K562 (cell line): ENCODE measurements around the gene FOXO3B. TPM values are rescaled to one million over a fixed set of nuclear protein-coding genes. Genes with fewer than 3 reads are reported as not detected.
"Not testable (repeated sequence)": the region's sequence is repeated elsewhere in the genome, so short reads cannot be mapped to it uniquely, and the experiment has no call there.

Experiments used
- ATAC-seq: fragments of 200-7000 bp; cut with Tn5 transposase; 3 replicates; pipeline ENCODE4 v1.9.1; 2020; ENCODE audit warnings: moderate library complexity
- BruUV-seq: library from RNA; stranded (reverse); fragments of 400-500 nt; replicated peaks from 2 replicates; lab custom pipeline; 2021; lab: Mats Ljungman, UMichigan
- CTCF ChIA-PET: fragments of 300-600 bp; formaldehyde crosslinking; extraction: SDS; loops from one replicate; lab custom pipeline; 2021; ENCODE audit warnings: low intra/inter-chr PET ratio; lab: Yijun Ruan, JAX
- POLR2A ChIA-PET: fragments of 300-600, 350-650 bp; sonication (Branson Sonifier 250); formaldehyde crosslinking; extraction: SDS; loops from one replicate; lab custom pipeline; 2021; ENCODE audit warnings: antibody characterized with exemption, inconsistent platforms; lab: Yijun Ruan, JAX
- DNase-seq, 4 experiments: peaks; one replicate each; pipeline versions ENCODE4 v3.0.0 to v3.0.0-alpha.2; 2011 to 2018; ENCODE audit warnings: low spot score in 3 of 4, mixed read lengths in 3 of 4; ENCODE audit errors: extremely low read depth in 1 of 4
- FAIRE-seq: peaks from 2 replicates; lab custom pipeline; 2011; peaks lifted over from hg19 to GRCh38; lab: Jason Lieb, UNC
- H2AFZ ChIP-seq: 2 replicates; pipeline ENCODE4 v1.6.0; 2011; ENCODE audit warnings: low read depth, low read length, control low read depth, inconsistent platforms
- H3K27ac ChIP-seq: fragments of 200-600 bp; 3 replicates; pipeline ENCODE4 v1.8.0; 2011; ENCODE audit warnings: low read depth, mild to moderate bottlenecking, control low read depth, inconsistent platforms, low read length, moderate library complexity, mixed read lengths; ENCODE audit errors: extremely low read depth
- H3K27me3 ChIP-seq, 2 experiments: fragments of 300-600 bp in 1 of 2; 2 replicates in 1 of 2; 3 replicates in 1 of 2; pipeline versions ENCODE4 v1.6.0 to v1.8.0; 2011; ENCODE audit warnings: inconsistent platforms in 2 of 2, low read length in 2 of 2, mild to moderate bottlenecking in 1 of 2, mixed read lengths in 1 of 2, moderate library complexity in 1 of 2; ENCODE audit not compliant: control insufficient read depth in 2 of 2, insufficient read depth in 2 of 2
- H3K36me3 ChIP-seq: fragments of 300-600 bp; 3 replicates; pipeline ENCODE4 v1.8.0; 2011; ENCODE audit warnings: mild to moderate bottlenecking, low read length, inconsistent platforms; ENCODE audit not compliant: control insufficient read depth, insufficient read depth
- H3K4me1 ChIP-seq, 2 experiments: fragments of 200-600 bp in 1 of 2; replicated peaks in 1 of 2; 2 replicates in 1 of 2; 3 replicates in 1 of 2; pipeline versions ENCODE4 v1.5.1 to v1.8.0; 2011; ENCODE audit warnings: inconsistent platforms in 2 of 2, low read length in 2 of 2, mild to moderate bottlenecking in 1 of 2, mixed read lengths in 1 of 2, moderate library complexity in 1 of 2; ENCODE audit not compliant: control insufficient read depth in 2 of 2, insufficient read depth in 2 of 2
- H3K4me2 ChIP-seq: 2 replicates; pipeline ENCODE4 v1.6.1; 2011; ENCODE audit warnings: low read length, control low read depth, inconsistent platforms, mixed read lengths; ENCODE audit not compliant: insufficient read depth
- H3K4me3 ChIP-seq: fragments of 200-600 bp; sonication (generic), shearing (Covaris generic); 2 replicates; pipeline ENCODE4 v1.5.1; 2016; ENCODE audit warnings: control low read depth, inconsistent platforms
- H3K79me2 ChIP-seq: fragments of 200-600 bp; 3 replicates; pipeline ENCODE4 v1.8.0; 2011; ENCODE audit warnings: low read length, inconsistent platforms; ENCODE audit not compliant: control insufficient read depth, insufficient read depth
- H3K9ac ChIP-seq, 2 experiments: 2 replicates each; pipeline versions ENCODE4 v1.6.0 to v1.6.1; 2011; ENCODE audit warnings: low read depth in 2 of 2, low read length in 2 of 2, control low read depth in 1 of 2, inconsistent platforms in 1 of 2, mild to moderate bottlenecking in 1 of 2, mixed read lengths in 1 of 2; ENCODE audit not compliant: insufficient read depth in 1 of 2
- H3K9me1 ChIP-seq: one replicate; pipeline ENCODE4 v1.6.0; 2011; ENCODE audit warnings: inconsistent platforms, mild to moderate bottlenecking, low read length, moderate library complexity; ENCODE audit not compliant: control insufficient read depth, insufficient read depth
- H3K9me3 ChIP-seq: replicated peaks from 2 replicates; pipeline ENCODE4 v1.5.1; 2011; ENCODE audit warnings: low read depth, low read length, inconsistent platforms; ENCODE audit not compliant: control insufficient read depth, insufficient read depth
- H4K20me1 ChIP-seq: replicated peaks from 2 replicates; pipeline ENCODE4 v1.6.1; 2011; ENCODE audit warnings: low read length, inconsistent platforms, mixed read lengths; ENCODE audit not compliant: control insufficient read depth, insufficient read depth
- WGBS: fragments of 100-300 bp; shearing (Covaris generic); methylation state at CpG from one replicate; pipeline ENCODE4 v1.1.6; 2016; ENCODE audit warnings: low coverage, mixed read lengths; ENCODE audit not compliant: insufficient coverage; ENCODE audit errors: missing lambda C conversion rate; 5-methylcytosine and 5-hydroxymethylcytosine counted together
- in situ Hi-C: fragments of 300-500 bp; cut with MboI; formaldehyde crosslinking; loops from 4 replicates; pipeline ENCODE4 v1.15.0; 2018; ENCODE audit warnings: inconsistent platforms, mixed read lengths
- intact Hi-C: fragments of 100-400 bp; cut with micrococcal nuclease; formaldehyde crosslinking; loops from 2 replicates; pipeline ENCODE4 v1.14.2; 2022
- polyA plus RNA-seq, 8 experiments: library from polyadenylated mRNA; depleted of rRNA in 4 of 8; stranded (reverse) in 5 of 8; unstranded in 3 of 8; fragments of >200 nt; fragmentation: Nextera tagmentation in 2 of 8; fragmentation: Illumina TruSeq in 1 of 8; extraction: Ambion mirVana in 2 of 8; extraction: Trizol in 1 of 8; gene quantifications; 2 replicates each; pipeline versions ENCODE4 v1.2.1 to v1.2.3, GENCODE V29; 2011 to 2014; ENCODE audit warnings: inconsistent platforms in 1 of 8, missing spikeins in 1 of 8
- total RNA-seq, 7 experiments: library from RNA; depleted of rRNA in 6 of 7; stranded (reverse); fragments of >200 nt in 6 of 7; fragmentation: Illumina TruSeq in 2 of 7; extraction: Trizol in 2 of 7; gene quantifications; 2 replicates each; pipeline versions ENCODE4 v1.2.1 to v1.2.3, GENCODE V29; 2011 to 2021; ENCODE audit warnings: low replicate concordance in 1 of 7

Gene FOXO3B
- total and polyA plus RNA-seq, 9 of the 15 experiments (the other 6 are each of a cell fraction or from before 2014, with no cell fraction given), result 0.25 to 5.2 (median 2.4) TPM

GRCh38 chr17:18695143-18695542, 13.0 kb upstream of the FOXO3B start:
- H3K4me3 ChIP-seq, H3K4me1 ChIP-seq, H2AFZ ChIP-seq, DNase-seq, POLR2A ChIA-PET, H3K9ac ChIP-seq, intact Hi-C loops, H3K9me1 ChIP-seq, H4K20me1 ChIP-seq, CTCF ChIA-PET, FAIRE-seq, H3K9me3 ChIP-seq, H3K27me3 ChIP-seq, H3K79me2 ChIP-seq, H3K27ac ChIP-seq, in situ Hi-C loops, ATAC-seq, H3K4me2 ChIP-seq, BruUV-seq, H3K36me3 ChIP-seq: not testable (repeated sequence)
- 4% methylated on average over 2 of the region's 2 CpGs for WGBS

GRCh38 chr17:18682668-18683067, 554 bp upstream of the FOXO3B start:
- FAIRE-seq, in situ Hi-C loops, H3K27ac ChIP-seq, POLR2A ChIA-PET, intact Hi-C loops, H3K9me1 ChIP-seq, H3K9me3 ChIP-seq, DNase-seq, H3K4me1 ChIP-seq, H4K20me1 ChIP-seq, CTCF ChIA-PET, H3K79me2 ChIP-seq, H3K27me3 ChIP-seq, H3K36me3 ChIP-seq, H3K9ac ChIP-seq, BruUV-seq: not testable (repeated sequence)
- peak overlapping the region; percentile 81 for H2AFZ ChIP-seq
- ATAC-seq, result peak; percentile 39
- H3K4me2 ChIP-seq, result peak overlapping the region; percentile 38; the same call in 1 of the 2 replicates
- peak overlapping the region; percentile 41 for H3K4me3 ChIP-seq
- 0% methylated on average over 2 of the region's 3 CpGs for WGBS

- H3K4me3 ChIP-seq, FAIRE-seq, in situ Hi-C loops, BruUV-seq, POLR2A ChIA-PET, H3K9me1 ChIP-seq, H3K4me2 ChIP-seq, H3K79me2 ChIP-seq, DNase-seq, H3K36me3 ChIP-seq, CTCF ChIA-PET, ATAC-seq, H3K27me3 ChIP-seq, H3K9ac ChIP-seq, H3K27ac ChIP-seq, H4K20me1 ChIP-seq, H3K9me3 ChIP-seq, H2AFZ ChIP-seq, H3K4me1 ChIP-seq, intact Hi-C loops: not testable (repeated sequence)
- no CpG with 5 or more reads among the region's 29 CpGs for WGBS
Observed at GRCh38 chr17:18677381-18677780, 4.7 kb downstream of the FOXO3B start.
